Measurements from ENCODE around the gene F7.
"Not testable (repeated sequence)": the region's sequence is repeated elsewhere in the genome, so short reads cannot be mapped to it uniquely, and the experiment has no call there.

Gene F7

DNA sequence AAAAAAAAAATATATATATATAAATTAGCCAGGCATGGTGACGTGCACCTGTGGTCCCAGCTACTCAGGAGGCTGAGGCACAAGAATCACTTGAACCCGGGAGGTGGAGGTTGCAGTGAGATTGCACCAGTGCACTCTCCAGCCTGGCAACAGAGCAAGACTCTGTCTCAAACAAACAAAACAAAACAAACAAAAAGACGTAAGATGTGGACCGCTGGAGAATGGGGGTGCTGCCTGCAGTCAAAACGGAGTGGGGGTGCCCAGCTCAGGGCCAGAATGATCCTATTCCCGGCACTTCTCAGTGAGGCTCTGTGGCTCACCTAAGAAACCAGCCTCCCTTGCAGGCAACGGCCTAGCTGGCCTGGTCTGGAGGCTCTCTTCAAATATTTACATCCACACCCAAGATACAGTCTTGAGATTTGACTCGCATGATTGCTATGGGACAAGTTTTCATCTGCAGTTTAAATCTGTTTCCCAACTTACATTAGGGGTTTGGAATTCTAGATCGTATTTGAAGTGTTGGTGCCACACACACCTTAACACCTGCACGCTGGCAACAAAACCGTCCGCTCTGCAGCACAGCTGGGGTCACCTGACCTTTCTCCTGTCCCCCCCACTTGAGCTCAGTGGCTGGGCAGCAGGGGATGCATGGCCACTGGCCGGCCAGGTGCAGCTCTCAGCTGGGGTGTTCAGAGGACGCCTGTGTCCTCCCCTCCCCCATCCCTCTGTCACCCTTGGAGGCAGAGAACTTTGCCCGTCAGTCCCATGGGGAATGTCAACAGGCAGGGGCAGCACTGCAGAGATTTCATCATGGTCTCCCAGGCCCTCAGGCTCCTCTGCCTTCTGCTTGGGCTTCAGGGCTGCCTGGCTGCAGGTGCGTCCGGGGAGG lies at the start of gene F7:
Gene F7, plus strand, starts transcription at position 760 of the 889 bp plus-strand sequence. Its CDS starts 51 bp downstream, at position 811.
- no peak for DNase-seq

DNA sequence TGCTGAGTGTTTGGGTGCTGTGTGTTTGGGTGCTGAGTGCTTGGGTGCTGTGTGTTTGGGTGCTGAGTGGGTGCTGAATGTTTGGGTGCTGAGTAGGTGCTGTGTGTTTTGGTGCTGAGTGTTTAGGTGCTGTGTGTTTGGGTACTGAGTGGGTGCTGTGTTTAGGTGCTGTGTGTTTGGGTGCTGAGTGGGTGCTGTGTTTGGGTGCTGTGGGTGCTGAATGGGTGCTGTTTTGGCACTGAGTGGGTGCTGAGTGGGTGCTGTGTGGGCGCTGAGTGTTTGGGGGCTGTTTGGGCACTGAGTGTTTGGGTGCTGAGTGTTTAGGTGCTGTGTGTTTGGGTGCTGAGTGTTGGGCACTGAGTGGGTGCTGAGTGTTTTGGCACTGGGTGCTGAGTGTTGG lies 48.5 kb upstream of the F7 start:
- DNase-seq: no peak

- DNase-seq: not testable (repeated sequence)
Measured at GRCh38 chr13:113057559-113057958, 48.0 kb upstream of the F7 start.

DNA sequence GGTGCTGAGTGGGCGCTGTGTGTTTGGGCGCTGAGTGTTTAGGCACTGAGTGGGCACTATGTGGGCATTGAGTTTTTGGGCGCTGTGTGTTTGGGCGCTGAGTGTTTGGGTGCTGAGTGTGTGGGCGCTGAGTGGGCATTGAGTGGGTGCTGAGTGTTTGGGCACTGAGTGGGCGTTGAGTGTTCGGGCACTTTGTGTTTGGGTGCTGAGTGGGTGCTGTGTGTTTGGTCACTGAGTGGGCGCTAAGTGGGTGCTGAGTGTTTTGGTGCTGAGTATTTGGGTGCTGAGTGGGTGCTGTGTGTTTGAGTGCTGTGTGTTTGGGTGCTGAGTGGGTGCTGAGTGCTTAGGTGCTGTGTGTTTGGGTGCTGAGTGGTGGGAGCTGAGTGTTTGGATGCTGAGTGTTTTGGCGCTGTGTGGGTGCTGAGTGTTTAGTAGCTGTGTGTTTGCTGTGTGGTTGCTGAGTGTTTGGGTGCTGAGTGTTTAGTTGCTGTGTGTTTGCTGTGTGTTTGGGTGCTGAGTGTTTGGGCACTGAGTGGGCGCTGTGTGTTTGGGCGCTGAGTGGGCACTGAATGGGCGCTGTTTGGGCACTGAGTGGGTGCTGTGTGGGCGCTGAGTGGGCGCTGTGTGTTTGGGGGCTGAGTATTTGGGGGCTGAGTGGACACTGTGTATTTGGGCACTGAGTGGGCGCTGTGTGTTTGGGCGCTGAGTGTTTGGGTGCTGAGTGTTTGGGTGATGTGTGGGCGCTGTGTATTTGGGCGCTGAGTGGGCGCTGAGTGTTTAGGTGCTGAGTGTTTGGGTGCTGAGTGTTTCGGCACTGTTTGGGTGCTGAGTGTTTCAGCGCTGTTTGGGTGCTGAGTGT lies 47.2 kb upstream of the F7 start:
- DNase-seq: no peak

DNA sequence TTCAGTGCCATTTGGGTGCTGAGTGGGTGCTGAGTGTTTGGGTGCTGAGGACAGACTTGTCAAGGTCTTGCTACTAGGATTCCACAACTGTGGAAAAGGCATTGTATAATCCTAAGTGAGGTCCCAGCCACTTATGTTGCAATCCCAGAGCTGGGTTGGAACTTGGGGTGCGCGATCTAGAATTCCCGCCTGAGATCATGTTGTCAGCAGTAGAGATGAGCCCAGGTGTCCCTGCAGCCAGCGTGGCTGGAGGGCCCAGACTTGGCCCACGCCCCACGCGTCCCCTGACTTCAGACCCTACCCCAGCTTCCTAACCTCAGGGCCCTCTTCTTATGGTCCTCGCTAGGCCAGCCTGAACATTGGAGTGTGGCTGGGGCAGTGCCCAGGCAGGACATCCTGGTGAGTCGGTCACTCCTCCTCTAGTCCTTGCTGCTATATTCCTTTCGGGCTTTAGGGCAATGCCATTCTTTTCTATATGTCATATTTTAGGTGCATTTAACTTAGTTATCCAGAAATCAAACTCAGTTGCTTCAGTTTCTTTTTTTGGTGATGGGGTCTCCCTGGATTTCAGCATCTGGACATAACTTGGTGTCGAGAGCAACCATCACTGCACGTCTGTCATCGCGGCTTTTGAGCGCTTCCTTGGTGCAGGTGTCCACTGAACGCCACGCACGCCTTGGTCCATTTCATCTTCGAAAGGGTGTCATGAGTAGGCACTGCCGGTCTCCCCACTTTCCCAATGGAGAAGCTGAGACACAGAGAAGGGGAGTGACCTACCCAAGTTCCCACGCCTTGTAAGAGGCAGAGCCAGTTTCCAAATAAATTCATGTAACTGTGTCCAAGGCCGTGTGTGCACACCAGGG lies 46.4 kb upstream of the F7 start:
- DNase-seq: no peak

DNA sequence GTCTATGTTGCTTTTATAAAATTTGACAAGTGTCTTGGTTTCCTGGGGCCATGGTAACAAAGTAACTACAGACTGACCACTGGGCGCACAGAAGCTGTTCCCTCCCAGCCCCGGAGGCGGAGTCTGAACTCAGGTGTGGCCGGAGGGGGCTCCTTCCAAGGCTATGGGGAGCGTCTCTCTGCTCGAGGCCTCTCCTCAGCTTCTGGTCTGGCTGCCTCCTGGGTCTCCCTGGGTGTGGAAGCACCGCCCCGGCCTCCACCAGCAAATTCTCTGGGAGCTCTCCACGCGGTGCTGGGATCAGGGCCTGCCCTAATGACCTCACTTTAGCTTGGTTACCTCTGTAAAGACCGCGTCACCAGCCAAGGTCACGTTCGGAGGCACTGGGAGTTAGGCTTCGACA lies 45.7 kb upstream of the F7 start:
- no peak for DNase-seq

GRCh38 chr13:113060557-113061270 lies 44.9 kb upstream of the F7 start:
- DNase-seq: no peak

DNA sequence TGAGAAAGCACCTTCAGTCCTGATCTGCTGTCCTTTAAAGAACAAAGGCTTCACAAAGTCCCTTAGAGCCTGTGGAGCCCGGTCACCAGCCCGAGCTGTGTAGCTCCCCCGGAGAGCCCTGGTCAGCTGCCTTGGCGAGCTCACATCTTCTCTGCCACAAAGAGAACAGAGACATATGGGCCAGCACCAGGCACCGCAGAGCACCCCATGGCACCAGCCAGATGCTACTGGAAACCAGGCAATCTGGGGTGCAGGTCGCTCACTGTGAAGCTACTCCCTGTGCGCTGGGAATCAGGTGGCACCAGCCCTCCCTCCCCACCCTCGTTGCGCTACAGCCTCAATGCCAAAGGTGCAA lies 44.3 kb upstream of the F7 start:
- no peak for DNase-seq

DNA sequence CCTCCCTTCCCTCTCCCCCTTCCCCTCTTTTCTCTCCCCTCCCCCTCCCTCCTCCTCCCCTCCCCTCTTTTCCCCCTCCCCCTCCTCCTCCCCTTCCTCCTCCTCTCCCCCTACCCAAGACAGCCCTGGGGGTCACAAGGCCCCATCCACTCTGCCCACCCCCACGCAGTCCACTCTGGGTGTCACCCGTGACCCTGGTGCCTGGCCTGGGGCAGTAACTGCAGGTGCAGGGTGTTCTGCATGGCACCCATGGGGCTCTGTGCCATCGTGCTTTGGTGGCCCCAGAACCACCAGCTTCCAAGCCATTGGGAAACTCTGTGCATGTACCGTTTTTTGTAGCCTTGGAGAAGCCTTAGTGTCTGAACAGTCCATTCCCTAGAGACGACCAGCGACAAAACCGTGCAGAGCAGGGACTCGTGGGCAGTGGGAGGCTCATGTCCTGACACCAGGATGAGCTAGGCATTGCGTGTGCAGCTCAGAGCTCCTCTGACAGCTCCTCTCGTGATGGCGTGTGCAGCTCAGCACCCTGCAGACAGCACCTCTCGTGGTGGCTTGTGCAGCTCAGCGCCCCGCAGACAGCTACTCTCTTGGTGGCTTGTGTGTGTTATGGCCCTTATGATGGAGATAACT lies 43.7 kb upstream of the F7 start:
- DNase-seq: no peak

DNA sequence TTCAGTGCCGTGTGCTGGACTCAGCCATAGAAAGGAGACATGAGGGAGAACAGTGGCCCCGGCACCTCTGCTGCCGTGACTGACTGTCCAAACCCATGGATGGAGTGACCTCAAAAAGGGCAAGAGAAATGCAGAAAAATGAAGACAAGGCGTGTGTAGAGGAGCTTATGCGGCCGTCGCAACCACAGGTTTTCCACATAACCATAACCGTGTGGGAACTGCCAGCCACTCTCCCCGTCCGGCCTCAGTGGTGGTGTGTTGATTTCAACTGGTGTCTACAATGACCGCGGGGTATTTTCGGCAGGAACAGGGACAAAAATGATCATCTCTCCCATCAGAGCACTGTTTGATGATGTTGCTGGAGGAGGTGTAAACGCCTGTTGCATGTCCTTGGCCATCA lies 42.9 kb upstream of the F7 start:
- DNase-seq: no peak

- no peak for DNase-seq
Measured at GRCh38 chr13:113063091-113063491, 42.5 kb upstream of the F7 start.

GRCh38 chr13:113064000-113064533 lies 41.5 kb upstream of the F7 start:
- DNase-seq: no peak

GRCh38 chr13:113064534-113065405 lies 40.8 kb upstream of the F7 start:
- no peak for DNase-seq

- no peak for DNase-seq
Measured at GRCh38 chr13:113065406-113066141, 40.0 kb upstream of the F7 start.

- no peak for DNase-seq
Measured at GRCh38 chr13:113066142-113066455, 39.5 kb upstream of the F7 start.

GRCh38 chr13:113066746-113067145 lies 38.8 kb upstream of the F7 start:
- DNase-seq: no peak

DNA sequence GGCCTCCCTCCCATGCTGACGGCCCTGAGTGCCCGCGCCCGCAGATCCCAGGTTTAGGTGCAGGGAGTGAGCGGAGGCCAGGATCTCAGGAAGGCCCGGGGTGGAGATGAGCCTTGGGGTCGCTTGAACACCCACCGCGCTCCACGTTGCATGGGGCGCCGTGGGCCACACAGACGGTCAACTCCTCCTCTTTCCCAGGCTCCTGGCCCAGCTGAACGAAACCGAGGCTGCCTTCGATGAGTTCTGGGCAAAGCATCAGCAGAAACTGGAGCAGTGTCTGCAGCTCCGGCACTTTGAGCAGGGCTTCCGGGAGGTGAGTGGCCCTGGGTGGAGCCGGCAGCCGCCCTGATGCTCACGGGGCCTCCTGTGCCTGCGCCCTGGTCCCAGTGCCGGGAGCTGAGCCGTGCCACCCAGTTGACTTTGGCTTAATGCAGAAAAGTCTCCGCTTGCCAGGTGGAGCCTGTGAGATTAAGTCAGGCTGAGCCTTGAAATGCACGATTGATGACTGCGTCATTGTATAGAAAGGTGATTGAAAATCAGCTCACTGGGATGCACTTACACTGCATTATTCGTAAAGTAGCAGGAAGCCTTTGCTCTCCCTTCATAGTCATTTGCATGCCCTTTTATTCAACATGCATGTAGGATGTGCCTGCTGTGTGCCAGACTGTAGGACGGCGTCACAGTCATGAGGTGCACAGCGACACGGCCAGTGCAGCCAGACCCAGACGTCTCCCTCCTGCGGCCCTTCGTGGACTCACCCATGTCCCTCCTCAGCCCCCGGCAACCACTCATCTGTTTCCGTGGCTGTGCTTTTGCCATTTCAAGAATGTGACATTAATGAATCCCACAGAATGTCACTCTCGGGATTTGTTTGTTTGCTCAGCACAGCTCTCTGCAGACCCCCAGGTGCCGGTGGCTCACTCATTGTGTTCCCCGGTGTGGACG lies 35.5 kb upstream of the F7 start:
- no peak for DNase-seq

DNA sequence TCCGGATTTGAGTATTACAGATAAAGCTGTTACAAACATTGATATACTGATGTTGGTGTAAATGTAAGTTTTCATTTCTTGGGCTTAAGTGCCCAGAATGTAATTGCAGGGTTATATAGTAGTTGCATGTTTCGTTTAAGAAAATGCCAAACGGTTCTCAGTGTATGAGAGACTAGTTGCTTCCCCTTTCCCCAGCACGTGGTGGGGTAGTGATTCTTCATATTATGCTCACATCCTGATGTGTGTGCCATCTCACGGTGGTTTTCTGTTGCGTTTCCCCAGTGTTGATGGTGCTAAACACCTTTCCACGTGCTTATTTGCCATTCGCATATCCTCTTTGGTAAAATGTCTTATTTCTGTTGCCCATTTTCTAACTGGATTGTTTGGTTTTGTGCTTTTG lies 34.7 kb upstream of the F7 start:
- no peak for DNase-seq

DNA sequence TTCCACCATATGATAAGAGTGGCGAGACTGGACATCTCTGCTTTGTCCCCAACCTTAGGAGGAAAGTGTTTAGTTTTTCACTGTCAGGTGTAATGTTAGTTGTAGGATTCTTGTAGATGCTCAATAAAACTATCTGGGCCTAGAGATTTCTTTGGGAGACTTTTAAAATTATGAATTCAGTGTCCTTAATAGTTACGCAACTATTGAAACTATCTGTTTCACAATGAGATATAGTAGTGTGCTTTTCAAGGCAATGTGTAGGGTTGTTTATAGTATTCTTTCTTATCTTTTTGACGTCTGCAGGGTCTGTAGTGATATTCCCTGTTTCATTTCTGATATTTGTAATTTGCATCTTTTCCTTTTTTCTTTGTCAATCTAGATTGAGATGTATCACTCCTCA lies 33.2 kb upstream of the F7 start:
- DNase-seq: no peak

Data from stimulated activated CD4-positive, alpha-beta T cell treated with anti-CD3 and anti-CD28 coated beads, Interleukin-12 subunit alpha, Interleukin-12 subunit beta, amount 100 ng/mL, for 4 hours (primary cell).